Fibroblast of skin of abdomen (primary cell): ENCODE measurements around the gene MAPK8IP2. TPM values are rescaled to one million over a fixed set of nuclear protein-coding genes. Genes with fewer than 3 reads are reported as not detected.

Experiments
- DNase-seq: peaks from one replicate; pipeline ENCODE4 v3.0.0-alpha.2; 2013
- polyA plus RNA-seq, 2 experiments: library from polyadenylated mRNA; unstranded; fragments of 120-200 nt; gene quantifications; one replicate each; pipeline ENCODE4 v1.2.1, GENCODE V29; 2013; ENCODE audit not compliant: insufficient read length in 2 of 2

Gene MAPK8IP2
- polyA plus RNA-seq (2013, experiment 1 of 2; ENCODE audit: insufficient read length) = 0.39 TPM
- 0.30 TPM for polyA plus RNA-seq (2013, experiment 2 of 2; ENCODE audit: insufficient read length)

DNA sequence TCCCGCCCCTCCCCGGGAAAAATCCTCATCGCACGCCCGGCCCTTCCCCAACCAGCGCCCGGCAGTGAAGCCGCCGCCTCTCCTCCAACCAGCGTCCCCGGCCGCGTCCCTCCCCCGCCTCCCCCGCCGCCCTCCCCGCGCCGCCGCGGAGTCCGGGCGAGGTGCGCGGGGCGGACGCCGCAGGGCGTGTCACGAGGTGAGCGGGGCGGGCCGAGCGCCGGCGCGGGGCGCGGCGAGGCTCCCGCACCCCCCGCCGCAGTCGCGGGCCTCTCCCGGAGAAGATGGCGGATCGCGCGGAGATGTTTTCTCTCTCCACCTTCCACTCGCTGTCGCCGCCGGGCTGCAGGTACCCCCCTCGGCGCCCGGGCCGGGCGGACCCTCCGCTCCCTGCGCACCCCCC is at the start of gene MAPK8IP2:
Gene MAPK8IP2, plus strand, starts transcription at position 256 of the 400 bp plus-strand sequence. Its CDS starts 26 bp downstream, at position 282.
- DNase-seq = no peak

GRCh38 chr22:50551160-50551752 is 49.3 kb upstream of the MAPK8IP2 start:
- no peak for DNase-seq

DNA sequence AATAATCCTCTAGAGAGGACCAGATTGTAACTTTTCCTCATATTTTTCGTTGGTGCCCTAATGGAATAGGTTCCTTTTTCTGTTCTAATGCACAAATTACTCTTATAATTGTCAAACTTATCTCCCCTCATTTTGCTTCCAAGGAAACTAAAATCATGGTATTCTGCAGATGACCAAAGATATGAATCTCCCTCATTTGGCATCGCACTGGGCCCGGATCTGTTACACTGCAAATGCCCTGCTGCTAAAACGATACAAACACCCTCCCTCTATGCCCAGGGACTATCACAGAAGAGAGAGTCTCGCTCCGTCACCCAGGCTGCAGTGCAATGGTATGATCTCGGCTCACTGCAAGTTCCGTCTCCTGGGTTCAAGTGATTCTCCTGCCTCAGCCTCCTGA is 47.3 kb upstream of the MAPK8IP2 start:
- DNase-seq = no peak

GRCh38 chr22:50556703-50557102 is 43.9 kb upstream of the MAPK8IP2 start:
- no peak for DNase-seq

DNA sequence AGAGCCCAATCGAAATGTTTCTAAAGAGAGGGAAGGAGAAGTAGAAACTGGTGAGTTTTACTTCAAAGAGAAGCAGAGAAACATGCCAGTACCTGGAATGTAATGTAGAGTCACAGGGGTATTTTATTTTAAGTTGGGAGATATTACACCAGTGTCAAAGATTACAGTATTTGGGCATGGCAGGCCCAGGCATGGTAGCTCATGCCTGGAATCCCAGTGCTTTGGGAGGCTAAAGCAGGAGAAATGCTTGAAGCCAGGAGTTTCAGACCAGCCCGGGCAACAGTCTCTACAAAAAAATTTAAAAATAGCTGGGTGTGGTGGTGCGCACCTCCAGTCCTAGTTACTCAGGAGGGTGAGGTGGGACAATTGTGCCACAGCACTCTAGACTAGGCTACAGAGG is 40.6 kb upstream of the MAPK8IP2 start:
- no peak for DNase-seq

DNA sequence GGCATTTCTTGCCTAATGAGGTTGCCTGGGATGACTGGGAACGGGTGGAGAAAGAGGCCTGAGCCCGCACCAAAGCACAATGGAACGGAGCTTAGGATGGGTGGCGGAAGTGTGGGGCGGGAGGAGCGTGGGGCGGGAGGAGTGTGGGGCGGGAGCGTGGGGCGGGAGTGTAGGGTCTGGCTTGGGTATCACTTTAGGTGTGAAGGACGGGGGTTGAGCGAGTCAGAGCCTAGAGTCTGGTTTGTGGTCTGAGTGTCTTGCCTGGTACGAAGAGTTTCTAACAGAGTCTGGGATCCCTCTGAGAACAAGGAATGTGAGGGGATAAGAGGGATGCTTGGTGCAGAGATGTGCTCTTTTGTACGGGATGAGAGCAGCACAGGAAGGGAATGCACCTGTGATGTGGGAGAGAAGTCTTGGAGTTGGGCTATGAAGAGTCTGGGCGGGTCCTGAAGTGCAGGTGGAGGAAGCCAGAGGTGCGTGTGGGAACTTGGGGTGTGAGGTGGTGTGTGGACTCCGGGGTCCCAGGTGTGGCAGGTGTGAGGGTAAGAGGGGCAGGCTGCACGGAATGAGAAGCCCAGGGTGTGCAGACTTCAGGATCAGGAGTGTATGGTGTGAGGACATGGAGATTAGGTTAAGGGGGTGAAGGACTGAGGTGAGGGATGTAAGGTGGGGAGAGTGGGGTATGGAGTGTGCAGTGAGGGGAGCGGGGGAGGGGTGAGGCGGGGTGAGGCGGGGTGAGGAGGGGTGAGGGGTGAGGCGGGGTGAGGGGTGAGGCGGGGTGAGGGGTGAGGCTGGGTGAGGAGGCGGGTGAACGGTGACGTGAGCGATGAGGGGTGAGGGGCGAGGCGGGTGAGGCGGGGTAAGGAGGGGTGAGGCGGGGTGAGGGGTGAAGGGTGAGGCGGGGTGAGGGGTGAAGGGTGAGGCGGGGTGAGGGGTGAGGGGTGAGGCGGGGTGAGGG is 38.9 kb upstream of the MAPK8IP2 start:
- DNase-seq = no peak

- peak; percentile 89 for DNase-seq
Measured at GRCh38 chr22:50562523-50563412, 37.8 kb upstream of the MAPK8IP2 start, which contains the start of gene SYCE3. Gene SYCE3, minus strand, starts transcription at chr22:50562919. Its CDS starts 6,514 bp downstream, at chr22:50556405.

GRCh38 chr22:50563413-50564160 is 37.0 kb upstream of the MAPK8IP2 start:
- no peak for DNase-seq

GRCh38 chr22:50564289-50564688 is 36.3 kb upstream of the MAPK8IP2 start:
- no peak for DNase-seq

DNA sequence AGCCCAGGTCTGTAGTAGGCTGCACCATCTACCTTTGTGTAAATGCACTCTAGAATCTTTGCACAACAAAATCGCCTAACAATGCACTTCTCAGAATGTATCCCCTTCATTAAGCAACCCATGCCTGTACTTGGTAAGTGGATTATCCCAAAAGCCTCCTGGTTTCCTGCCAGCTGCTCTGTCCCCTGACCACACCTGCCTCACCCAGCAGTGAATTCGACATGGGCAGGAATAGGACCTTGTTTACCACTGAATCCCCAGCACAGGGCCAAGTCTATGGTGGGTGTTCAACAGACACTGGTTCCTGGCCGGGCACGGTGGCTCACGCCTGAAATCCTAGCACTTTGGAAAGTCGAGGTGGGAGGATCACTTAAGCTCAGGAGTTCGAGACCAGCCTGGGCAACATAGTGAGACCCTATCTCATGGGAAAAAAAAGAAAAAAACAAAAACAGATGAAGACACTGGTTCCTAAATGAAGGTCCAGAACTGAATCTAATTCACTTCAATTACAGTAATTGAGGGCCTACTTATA is 32.8 kb upstream of the MAPK8IP2 start:
- DNase-seq = no peak

DNA sequence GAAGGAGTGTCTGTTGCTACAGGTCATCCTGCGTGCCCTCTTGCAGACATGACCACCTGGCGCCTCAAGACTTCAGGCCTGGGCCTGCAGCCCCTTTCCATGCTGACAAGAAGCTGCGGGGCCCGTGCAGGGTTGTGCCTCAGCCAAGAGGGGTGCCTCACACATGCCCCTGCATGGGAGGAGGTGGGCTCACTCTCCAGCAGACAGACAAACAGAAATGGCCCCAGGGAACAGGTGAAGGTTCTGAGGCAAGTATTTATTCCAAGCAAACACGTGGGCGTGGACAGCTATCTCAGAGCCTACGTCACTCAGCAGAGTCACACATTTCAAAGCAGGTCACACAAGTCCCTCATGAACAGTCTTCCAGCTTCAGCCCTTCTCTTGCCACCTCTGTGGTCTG is 32.0 kb upstream of the MAPK8IP2 start:
- no peak for DNase-seq

DNA sequence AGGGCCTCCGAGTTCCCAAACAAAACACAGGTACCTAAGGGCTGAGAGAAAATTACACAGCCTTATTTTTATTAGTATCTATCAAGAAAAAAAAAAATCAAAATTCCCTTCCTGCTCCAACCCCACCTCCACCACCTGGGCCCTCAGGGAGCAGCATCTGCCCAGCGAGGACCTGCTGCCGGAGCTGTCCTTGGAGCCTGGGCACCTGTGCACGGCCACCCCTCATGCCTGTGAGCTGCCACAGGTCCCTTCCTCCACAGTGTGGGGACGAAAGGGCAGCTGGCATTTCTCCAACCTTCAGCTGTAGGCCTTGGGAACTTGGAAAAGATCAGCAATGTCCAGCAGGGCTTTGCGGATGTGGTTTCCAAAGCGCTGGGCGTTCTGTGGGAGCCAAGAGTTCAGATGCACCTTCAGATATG is 31.5 kb upstream of the MAPK8IP2 start:
- no peak for DNase-seq

- DNase-seq = no peak
Measured at GRCh38 chr22:50569896-50570535, 30.6 kb upstream of the MAPK8IP2 start.

DNA sequence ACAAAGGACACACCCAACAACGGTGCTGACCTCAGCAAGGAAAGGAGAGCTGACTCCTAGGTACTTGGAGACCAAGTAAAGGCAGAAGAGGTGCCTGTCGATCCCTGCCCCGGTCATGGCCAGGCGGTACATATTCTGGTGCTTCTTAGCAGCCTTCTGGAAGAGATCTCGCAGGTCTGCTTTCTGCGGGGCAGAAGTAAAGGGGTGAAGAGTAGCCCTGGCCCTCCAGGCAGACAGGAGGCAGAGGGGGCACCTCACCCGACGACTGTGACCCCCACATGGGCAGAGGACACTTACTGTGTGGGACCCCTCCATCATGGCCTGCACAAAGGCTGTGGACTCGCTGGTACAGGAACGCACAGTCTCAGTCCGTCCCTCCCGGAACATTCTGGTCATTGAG is 29.7 kb upstream of the MAPK8IP2 start:
- DNase-seq = no peak

GRCh38 chr22:50571264-50572175 is 29.1 kb upstream of the MAPK8IP2 start:
- no peak for DNase-seq

GRCh38 chr22:50572965-50573364 is 27.6 kb upstream of the MAPK8IP2 start:
- DNase-seq = no peak

GRCh38 chr22:50573491-50574382 is 26.9 kb upstream of the MAPK8IP2 start:
- no peak for DNase-seq

DNA sequence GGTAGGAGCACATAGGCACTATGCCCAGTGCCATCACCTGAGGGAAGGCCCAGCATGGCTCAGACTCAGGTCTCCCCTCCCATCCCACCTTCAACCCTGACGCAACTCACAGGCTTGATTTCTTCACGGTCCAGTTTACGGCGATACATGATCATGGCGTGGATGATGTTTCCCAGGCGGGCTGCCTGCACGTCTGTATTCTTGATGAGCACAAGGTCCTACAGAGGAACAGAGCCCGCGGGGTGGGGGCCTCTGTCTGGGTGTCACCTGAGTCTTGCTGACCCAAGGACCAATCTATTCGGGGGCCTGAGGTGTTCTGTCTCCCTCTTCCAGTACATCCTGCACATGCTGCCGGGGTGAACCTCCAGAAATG is 26.2 kb upstream of the MAPK8IP2 start:
- DNase-seq = no peak

GRCh38 chr22:50575426-50575941 is 25.1 kb upstream of the MAPK8IP2 start:
- DNase-seq = no peak
